Neural cell (in vitro differentiated cells): ENCODE measurements around the gene CACNA1D.

Experiments
- EZH2 ChIP-seq: fragments of 200-600, 300-800 bp; shearing (Covaris generic), sonication (generic); IDR thresholded peaks from 2 replicates; pipeline ENCODE4 v1.6.1; 2014; ENCODE audit warnings: antibody characterized with exemption, low read length, borderline replicate concordance, mild to moderate bottlenecking; ENCODE audit not compliant: insufficient read depth, poor library complexity, severe bottlenecking
- POLR2AphosphoS5 ChIP-seq: IDR thresholded peaks from 2 replicates; pipeline ENCODE4 v1.6.1; 2012
- SMC3 ChIP-seq: fragments of 450-650 bp; conservative IDR thresholded peaks from 2 replicates; pipeline ENCODE4 v1.6.1; 2014; ENCODE audit warnings: antibody characterized with exemption, mild to moderate bottlenecking, moderate library complexity; ENCODE audit not compliant: poor library complexity
- TAF1 ChIP-seq: IDR thresholded peaks from 2 replicates; pipeline ENCODE4 v1.6.1; 2012; ENCODE audit warnings: low read depth
- TF ChIP-seq, protein P1 (sequence below): fragments of 450-650 bp; IDR thresholded peaks from 2 replicates; pipeline ENCODE4 v1.5.1; 2014; ENCODE audit warnings: antibody characterized with exemption, mild to moderate bottlenecking, moderate library complexity; ENCODE audit not compliant: poor library complexity, severe bottlenecking

DNA sequence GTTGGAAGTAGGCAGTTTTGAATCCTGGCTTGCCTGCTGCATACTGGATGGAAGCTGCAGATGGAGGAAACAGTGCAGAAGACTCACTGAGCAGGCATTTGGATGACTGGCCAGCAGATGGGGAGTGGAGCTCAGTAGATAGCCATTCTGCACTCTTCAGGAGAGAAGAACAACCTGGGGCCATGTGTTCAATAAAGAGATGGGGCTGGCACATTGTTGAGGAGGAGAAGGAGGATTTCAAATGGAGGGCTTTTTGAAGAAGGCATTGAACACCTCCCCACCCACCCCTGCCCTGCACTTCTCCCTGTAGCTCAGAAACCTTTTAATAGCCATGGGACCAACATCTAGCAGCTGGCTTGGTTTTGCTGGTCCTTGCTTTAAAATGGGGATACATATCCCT lies 109.8 kb downstream of the CACNA1D start:
- TF ChIP-seq POLR2AphosphoS5 (no peak), EZH2 (no peak), TAF1 (no peak), SMC3 (no peak)
- TF ChIP-seq, protein P1, sequence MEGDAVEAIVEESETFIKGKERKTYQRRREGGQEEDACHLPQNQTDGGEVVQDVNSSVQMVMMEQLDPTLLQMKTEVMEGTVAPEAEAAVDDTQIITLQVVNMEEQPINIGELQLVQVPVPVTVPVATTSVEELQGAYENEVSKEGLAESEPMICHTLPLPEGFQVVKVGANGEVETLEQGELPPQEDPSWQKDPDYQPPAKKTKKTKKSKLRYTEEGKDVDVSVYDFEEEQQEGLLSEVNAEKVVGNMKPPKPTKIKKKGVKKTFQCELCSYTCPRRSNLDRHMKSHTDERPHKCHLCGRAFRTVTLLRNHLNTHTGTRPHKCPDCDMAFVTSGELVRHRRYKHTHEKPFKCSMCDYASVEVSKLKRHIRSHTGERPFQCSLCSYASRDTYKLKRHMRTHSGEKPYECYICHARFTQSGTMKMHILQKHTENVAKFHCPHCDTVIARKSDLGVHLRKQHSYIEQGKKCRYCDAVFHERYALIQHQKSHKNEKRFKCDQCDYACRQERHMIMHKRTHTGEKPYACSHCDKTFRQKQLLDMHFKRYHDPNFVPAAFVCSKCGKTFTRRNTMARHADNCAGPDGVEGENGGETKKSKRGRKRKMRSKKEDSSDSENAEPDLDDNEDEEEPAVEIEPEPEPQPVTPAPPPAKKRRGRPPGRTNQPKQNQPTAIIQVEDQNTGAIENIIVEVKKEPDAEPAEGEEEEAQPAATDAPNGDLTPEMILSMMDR, result no peak
